OCI-LY1 (cell line): ENCODE measurements around the gene KMT2A.

ENCODE experiments used
- EZH2 ChIP-seq: fragments of 200-600 bp; sonication (generic), shearing (Covaris generic); IDR thresholded peaks from 2 replicates; pipeline ENCODE4 v1.8.0; 2017; ENCODE audit warnings: borderline replicate concordance, mixed run types, mild to moderate bottlenecking, antibody characterized with exemption, low read length, moderate library complexity, mixed read lengths
- TF ChIP-seq, protein P1 (sequence below): fragments of 200-600 bp; sonication (generic), shearing (Covaris generic); IDR thresholded peaks from 2 replicates; pipeline ENCODE4 v1.5.1; 2017; ENCODE audit warnings: mild to moderate bottlenecking, antibody characterized with exemption, low read length, moderate library complexity, mixed read lengths

DNA sequence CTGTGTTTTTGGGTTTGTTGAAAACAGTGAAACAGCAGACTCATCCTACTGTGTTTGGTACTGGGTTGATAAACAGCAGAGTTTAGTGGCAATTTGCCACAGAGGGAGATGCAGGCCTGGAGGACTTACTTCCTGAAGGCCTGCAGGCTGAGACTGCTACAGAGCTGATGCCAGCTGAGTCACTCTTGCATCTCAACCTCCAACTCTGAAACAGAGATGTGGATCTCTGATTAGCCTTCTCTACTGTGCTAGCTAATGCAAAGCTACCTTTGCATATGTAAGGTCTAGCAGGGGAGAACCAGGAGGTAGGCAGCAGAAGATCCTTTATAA is 20.6 kb upstream of the KMT2A start:
- TF ChIP-seq, protein P1, sequence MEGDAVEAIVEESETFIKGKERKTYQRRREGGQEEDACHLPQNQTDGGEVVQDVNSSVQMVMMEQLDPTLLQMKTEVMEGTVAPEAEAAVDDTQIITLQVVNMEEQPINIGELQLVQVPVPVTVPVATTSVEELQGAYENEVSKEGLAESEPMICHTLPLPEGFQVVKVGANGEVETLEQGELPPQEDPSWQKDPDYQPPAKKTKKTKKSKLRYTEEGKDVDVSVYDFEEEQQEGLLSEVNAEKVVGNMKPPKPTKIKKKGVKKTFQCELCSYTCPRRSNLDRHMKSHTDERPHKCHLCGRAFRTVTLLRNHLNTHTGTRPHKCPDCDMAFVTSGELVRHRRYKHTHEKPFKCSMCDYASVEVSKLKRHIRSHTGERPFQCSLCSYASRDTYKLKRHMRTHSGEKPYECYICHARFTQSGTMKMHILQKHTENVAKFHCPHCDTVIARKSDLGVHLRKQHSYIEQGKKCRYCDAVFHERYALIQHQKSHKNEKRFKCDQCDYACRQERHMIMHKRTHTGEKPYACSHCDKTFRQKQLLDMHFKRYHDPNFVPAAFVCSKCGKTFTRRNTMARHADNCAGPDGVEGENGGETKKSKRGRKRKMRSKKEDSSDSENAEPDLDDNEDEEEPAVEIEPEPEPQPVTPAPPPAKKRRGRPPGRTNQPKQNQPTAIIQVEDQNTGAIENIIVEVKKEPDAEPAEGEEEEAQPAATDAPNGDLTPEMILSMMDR, result no peak
- TF ChIP-seq EZH2, result no peak
